Gastroesophageal sphincter (tissue), 3 donors: ENCODE data around the gene KLHL29.

Experiments used
- EP300 ChIP-seq: sonication (generic); formaldehyde crosslinking; IDR thresholded peaks from one replicate; pipeline ENCODE4 v1.6.1; 2017; ENCODE audit warnings: antibody characterized with exemption, mild to moderate bottlenecking
- POLR2A ChIP-seq, 2 donors: fragments of 450-650 bp; IDR thresholded peaks; one replicate each; pipeline ENCODE4 v1.6.1; 2017; ENCODE audit warnings: antibody characterized with exemption in 2 of 2, mild to moderate bottlenecking in 2 of 2, moderate library complexity in 1 of 2
- POLR2AphosphoS5 ChIP-seq: sonication (generic); formaldehyde crosslinking; IDR thresholded peaks from one replicate; pipeline ENCODE4 v1.6.1; 2017; ENCODE audit warnings: antibody characterized with exemption
- TF ChIP-seq, protein P1 (sequence below), 4 experiments: fragments of 200-600 bp in 2 of 4; fragments of 450-650 bp in 2 of 4; sonication (generic) in 1 of 4; IDR thresholded peaks; one replicate each; pipeline ENCODE4 v1.5.1; 2017 to 2019; ENCODE audit warnings: antibody characterized with exemption in 4 of 4, mild to moderate bottlenecking in 2 of 4, moderate library complexity in 2 of 4

DNA sequence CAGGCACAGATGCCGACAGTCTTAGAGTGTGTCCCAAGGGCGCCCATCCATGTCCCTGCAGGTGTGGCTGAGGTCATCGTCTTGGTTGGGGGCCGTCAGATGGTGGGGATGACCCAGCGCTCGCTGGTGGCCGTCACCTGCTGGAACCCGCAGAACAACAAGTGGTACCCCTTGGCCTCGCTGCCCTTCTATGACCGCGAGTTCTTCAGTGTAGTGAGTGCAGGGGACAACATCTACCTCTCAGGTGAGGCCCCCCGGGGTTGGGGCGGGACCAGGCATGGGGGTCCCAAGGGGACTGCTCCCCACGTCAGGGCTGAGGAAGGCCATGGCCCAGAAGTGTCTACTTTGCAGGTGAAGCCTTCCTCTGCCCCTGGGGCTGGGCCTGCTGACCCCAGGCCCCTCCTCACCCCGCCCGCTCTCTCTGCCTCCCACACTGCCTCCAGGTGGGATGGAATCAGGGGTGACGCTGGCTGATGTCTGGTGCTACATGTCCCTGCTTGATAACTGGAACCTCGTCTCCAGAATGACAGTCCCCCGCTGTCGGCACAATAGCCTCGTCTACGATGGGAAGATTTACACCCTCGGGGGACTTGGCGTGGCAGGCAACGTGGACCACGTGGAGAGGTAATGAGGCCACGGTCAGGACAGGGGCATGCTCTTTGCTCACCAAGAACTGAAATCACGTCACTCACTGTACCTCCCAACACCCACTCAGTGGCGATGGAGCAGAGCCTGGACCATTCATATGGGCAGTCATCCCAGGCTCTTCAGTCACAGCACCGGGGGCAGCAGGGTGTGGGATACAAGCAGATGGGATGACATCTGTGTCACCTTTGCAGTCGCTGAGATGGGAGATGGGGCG is 311.1 kb downstream of the KLHL29 start:
- TF ChIP-seq, protein P1, sequence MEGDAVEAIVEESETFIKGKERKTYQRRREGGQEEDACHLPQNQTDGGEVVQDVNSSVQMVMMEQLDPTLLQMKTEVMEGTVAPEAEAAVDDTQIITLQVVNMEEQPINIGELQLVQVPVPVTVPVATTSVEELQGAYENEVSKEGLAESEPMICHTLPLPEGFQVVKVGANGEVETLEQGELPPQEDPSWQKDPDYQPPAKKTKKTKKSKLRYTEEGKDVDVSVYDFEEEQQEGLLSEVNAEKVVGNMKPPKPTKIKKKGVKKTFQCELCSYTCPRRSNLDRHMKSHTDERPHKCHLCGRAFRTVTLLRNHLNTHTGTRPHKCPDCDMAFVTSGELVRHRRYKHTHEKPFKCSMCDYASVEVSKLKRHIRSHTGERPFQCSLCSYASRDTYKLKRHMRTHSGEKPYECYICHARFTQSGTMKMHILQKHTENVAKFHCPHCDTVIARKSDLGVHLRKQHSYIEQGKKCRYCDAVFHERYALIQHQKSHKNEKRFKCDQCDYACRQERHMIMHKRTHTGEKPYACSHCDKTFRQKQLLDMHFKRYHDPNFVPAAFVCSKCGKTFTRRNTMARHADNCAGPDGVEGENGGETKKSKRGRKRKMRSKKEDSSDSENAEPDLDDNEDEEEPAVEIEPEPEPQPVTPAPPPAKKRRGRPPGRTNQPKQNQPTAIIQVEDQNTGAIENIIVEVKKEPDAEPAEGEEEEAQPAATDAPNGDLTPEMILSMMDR (IDR thresholded peaks at IDR 0.05) = no peak
- TF ChIP-seq POLR2A (IDR thresholded peaks at IDR 0.05) (no peak), POLR2AphosphoS5 (no peak), EP300 (no peak)
